ENCODE measurements around the gene ZSWIM3. TPM values are rescaled to one million over a fixed set of nuclear protein-coding genes. Genes with fewer than 3 reads are reported as not detected.

ZSWIM3 gene
- total and polyA plus RNA-seq, 12 donors: 2.9 to 19.5 (median 6.2) TPM

GRCh38 chr20:45863543-45864470 lies 6.4 kb downstream of the ZSWIM3 start:
- peaks cover 9 to 18% of the 10 kb centered on the region in 2 donors for H3K4me1 ChIP-seq (replicated peaks in 1 of 2)
- DNase-seq: no peak
- H3K4me3 ChIP-seq: no peak overlapping the region
- H3K9me3 ChIP-seq (replicated peaks in 1 of 3): no peaks in the 10 kb centered on the region
- 83 to 90% (median 90%) methylated on average over 6 to 7 of the region's 7 CpGs for WGBS, 4 donors
- TF ChIP-seq POLR2A (IDR thresholded peaks at IDR 0.05): no peak
- intact Hi-C loops (cut with DNase I): no loop called here
- H3K27me3 ChIP-seq: no peaks in the 10 kb centered on the region
- H3K27ac ChIP-seq: no peak overlapping the region
- no peaks in the 10 kb centered on the region for H3K36me3 ChIP-seq (replicated peaks in 1 of 2)

GRCh38 chr20:45866454-45866853 lies 9.0 kb downstream of the ZSWIM3 start:
- H3K9me3 ChIP-seq (replicated peaks in 1 of 3): no peaks in the 10 kb centered on the region
- TF ChIP-seq POLR2A (IDR thresholded peaks at IDR 0.05): no peak
- no peak for TF ChIP-seq CTCF (IDR thresholded peaks at IDR 0.05)
- H3K4me1 ChIP-seq (replicated peaks in 1 of 2): peaks cover 12 to 15% of the 10 kb centered on the region in 2 donors
- intact Hi-C loops (cut with DNase I): no loop called here
- H3K27me3 ChIP-seq: no peaks in the 10 kb centered on the region
- WGBS, 4 donors: 92 to 98% (median 95%) methylated on average over 5 of the region's 5 CpGs
- H3K27ac ChIP-seq: peak overlapping the region in 1 of 5 donors; percentile 75
- no peak for DNase-seq
- H3K36me3 ChIP-seq (replicated peaks in 1 of 2): no peaks in the 10 kb centered on the region
- H3K4me3 ChIP-seq: no peak overlapping the region

- DNase-seq: peak in 1 of 7 donors; percentile 23
- Histone ChIP-seq H3K27ac (peak overlapping the region; percentile 26 to 75 (median 63)), H3K9me3 (replicated peaks in 1 of 3) (no peaks in the 10 kb centered on the region), H3K4me3 (no peak overlapping the region), H3K36me3 (replicated peaks in 1 of 2) (no peaks in the 10 kb centered on the region), H3K27me3 (no peaks in the 10 kb centered on the region), H3K4me1 (replicated peaks in 1 of 2) (peaks cover 12 to 15% of the 10 kb centered on the region in 2 donors)
- intact Hi-C loops (cut with DNase I): no loop called here
- WGBS, 4 donors: 66 to 74% (median 70%) methylated on average over 6 of the region's 6 CpGs
- no peak for TF ChIP-seq POLR2A (IDR thresholded peaks at IDR 0.05)
- no peak for TF ChIP-seq CTCF (IDR thresholded peaks at IDR 0.05)
These were observed 9.9 kb downstream of the ZSWIM3 start for GRCh38 chr20:45867136-45867818.

- peaks cover 12 to 15% of the 10 kb centered on the region in 2 donors for H3K4me1 ChIP-seq (replicated peaks in 1 of 2)
- H3K9me3 ChIP-seq (replicated peaks in 1 of 3): no peaks in the 10 kb centered on the region
- no peaks in the 10 kb centered on the region for H3K27me3 ChIP-seq
- H3K36me3 ChIP-seq (replicated peaks in 1 of 2): no peaks in the 10 kb centered on the region
- H3K4me3 ChIP-seq: no peak overlapping the region
- no peak for DNase-seq
- TF ChIP-seq POLR2A (IDR thresholded peaks at IDR 0.05) (no peak), CTCF (IDR thresholded peaks at IDR 0.05) (no peak)
- intact Hi-C loops (cut with DNase I): no loop called here
- peak overlapping the region; percentile 26 to 75 (median 63) for H3K27ac ChIP-seq
These were observed 10.4 kb downstream of the ZSWIM3 start for GRCh38 chr20:45867819-45868176.
